SK-N-SH (cell line): ENCODE results near the gene BZW2.

Experiments used
- CHD2 ChIP-seq: fragments of 150-350 bp; IDR thresholded peaks from 2 replicates; pipeline ENCODE4 v1.6.1; 2018; ENCODE audit warnings: low read length; ENCODE audit not compliant: partially characterized antibody
- GABPA ChIP-seq: IDR thresholded peaks from 2 replicates; pipeline ENCODE4 v1.4.0; 2012; ENCODE audit warnings: low read depth, mild to moderate bottlenecking
- GATA2 ChIP-seq: sonication (generic); formaldehyde crosslinking; IDR thresholded peaks from 2 replicates; pipeline ENCODE4 v1.5.0; 2020; ENCODE audit warnings: mild to moderate bottlenecking, missing genetic modification reagents
- JUND ChIP-seq: IDR thresholded peaks from 2 replicates; pipeline ENCODE4 v1.4.0; 2012
- POLR2AphosphoS5 ChIP-seq: IDR thresholded peaks from 2 replicates; pipeline ENCODE4 v1.6.1; 2012; ENCODE audit warnings: low read depth, low read length
- RFX5 ChIP-seq: IDR thresholded peaks from 2 replicates; pipeline ENCODE4 v1.6.1; 2012; ENCODE audit warnings: mild to moderate bottlenecking, improper control_type of control experiment, low read length
- TAF1 ChIP-seq: IDR thresholded peaks from 2 replicates; pipeline ENCODE4 v1.6.1; 2012; ENCODE audit warnings: low read depth, mild to moderate bottlenecking, low read length, moderate library complexity, borderline replicate concordance
- TF ChIP-seq, protein P1 (sequence below): IDR thresholded peaks from 2 replicates; pipeline ENCODE4 v1.4.0; 2012; ENCODE audit warnings: low read depth
- TF ChIP-seq, protein P2 (sequence below): fragments of 200-600 bp; sonication (generic); IDR thresholded peaks from 2 replicates; pipeline ENCODE4 v1.6.1; 2017; ENCODE audit warnings: antibody characterized with exemption, mild to moderate bottlenecking, moderate library complexity
- TF ChIP-seq, protein P3 (sequence below): IDR thresholded peaks from 2 replicates; pipeline ENCODE4; 2012
- TF ChIP-seq, protein P4 (sequence below): fragments of 150-350 bp; IDR thresholded peaks from 2 replicates; pipeline ENCODE4 v1.6.1; 2017; ENCODE audit warnings: antibody characterized with exemption, low read length, low read depth, borderline replicate concordance

DNA sequence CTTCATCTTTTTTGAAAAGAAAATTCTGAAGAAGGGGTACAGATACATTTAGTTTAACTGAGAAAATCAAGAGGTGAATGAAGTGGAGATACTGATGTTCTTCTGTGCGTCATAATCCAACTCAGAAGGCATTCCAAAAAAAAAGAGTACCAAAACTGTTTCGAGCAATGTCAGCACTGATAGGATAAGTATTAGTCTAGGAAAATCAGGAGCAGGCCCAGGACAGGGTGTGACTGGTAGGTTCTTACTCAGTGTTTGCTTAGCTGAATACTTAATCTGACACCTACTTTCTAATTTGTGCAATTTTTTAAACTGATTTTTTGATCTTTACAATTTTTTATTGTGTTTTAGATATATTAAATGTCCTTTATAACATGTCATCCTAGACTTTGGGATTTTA is 4.3 kb downstream of the BZW2 start:
- TF ChIP-seq, protein P1, sequence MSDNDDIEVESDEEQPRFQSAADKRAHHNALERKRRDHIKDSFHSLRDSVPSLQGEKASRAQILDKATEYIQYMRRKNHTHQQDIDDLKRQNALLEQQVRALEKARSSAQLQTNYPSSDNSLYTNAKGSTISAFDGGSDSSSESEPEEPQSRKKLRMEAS: no peak
- TF ChIP-seq, protein P2, sequence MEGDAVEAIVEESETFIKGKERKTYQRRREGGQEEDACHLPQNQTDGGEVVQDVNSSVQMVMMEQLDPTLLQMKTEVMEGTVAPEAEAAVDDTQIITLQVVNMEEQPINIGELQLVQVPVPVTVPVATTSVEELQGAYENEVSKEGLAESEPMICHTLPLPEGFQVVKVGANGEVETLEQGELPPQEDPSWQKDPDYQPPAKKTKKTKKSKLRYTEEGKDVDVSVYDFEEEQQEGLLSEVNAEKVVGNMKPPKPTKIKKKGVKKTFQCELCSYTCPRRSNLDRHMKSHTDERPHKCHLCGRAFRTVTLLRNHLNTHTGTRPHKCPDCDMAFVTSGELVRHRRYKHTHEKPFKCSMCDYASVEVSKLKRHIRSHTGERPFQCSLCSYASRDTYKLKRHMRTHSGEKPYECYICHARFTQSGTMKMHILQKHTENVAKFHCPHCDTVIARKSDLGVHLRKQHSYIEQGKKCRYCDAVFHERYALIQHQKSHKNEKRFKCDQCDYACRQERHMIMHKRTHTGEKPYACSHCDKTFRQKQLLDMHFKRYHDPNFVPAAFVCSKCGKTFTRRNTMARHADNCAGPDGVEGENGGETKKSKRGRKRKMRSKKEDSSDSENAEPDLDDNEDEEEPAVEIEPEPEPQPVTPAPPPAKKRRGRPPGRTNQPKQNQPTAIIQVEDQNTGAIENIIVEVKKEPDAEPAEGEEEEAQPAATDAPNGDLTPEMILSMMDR: no peak
- TF ChIP-seq RFX5 (no peak), JUND (no peak), POLR2AphosphoS5 (no peak), GABPA (no peak), GATA2 (CRISPR knock-in tag) (no peak), CHD2 (no peak), TAF1 (no peak)
- TF ChIP-seq, protein P3, sequence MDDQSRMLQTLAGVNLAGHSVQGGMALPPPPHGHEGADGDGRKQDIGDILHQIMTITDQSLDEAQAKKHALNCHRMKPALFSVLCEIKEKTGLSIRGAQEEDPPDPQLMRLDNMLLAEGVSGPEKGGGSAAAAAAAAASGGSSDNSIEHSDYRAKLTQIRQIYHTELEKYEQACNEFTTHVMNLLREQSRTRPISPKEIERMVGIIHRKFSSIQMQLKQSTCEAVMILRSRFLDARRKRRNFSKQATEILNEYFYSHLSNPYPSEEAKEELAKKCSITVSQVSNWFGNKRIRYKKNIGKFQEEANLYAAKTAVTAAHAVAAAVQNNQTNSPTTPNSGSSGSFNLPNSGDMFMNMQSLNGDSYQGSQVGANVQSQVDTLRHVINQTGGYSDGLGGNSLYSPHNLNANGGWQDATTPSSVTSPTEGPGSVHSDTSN: no peak
- TF ChIP-seq, protein P4, sequence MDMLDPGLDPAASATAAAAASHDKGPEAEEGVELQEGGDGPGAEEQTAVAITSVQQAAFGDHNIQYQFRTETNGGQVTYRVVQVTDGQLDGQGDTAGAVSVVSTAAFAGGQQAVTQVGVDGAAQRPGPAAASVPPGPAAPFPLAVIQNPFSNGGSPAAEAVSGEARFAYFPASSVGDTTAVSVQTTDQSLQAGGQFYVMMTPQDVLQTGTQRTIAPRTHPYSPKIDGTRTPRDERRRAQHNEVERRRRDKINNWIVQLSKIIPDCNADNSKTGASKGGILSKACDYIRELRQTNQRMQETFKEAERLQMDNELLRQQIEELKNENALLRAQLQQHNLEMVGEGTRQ: no peak
